ENCODE measurements around the gene CNEP1R1.

GRCh38 chr16:50010212-50010611 lies 14.8 kb upstream of the CNEP1R1 start:
- TF ChIP-seq CTCF (IDR thresholded peaks at IDR 0.05) (no peak), POLR2A (IDR thresholded peaks at IDR 0.05) (no peak)
